GM21825 (cell line): ENCODE results near the gene SLC34A1.
A peak's percentile ranks its signal among the peaks of the same experiment; 100 is the strongest.

ENCODE experiments used
- ATAC-seq: cut with Tn5 transposase; IDR thresholded peaks from one replicate; pipeline ENCODE4 v1.9.1; 2021; ENCODE audit warnings: mild to moderate bottlenecking, moderate library complexity; ENCODE audit not compliant: unreplicated experiment

Gene SLC34A1

DNA sequence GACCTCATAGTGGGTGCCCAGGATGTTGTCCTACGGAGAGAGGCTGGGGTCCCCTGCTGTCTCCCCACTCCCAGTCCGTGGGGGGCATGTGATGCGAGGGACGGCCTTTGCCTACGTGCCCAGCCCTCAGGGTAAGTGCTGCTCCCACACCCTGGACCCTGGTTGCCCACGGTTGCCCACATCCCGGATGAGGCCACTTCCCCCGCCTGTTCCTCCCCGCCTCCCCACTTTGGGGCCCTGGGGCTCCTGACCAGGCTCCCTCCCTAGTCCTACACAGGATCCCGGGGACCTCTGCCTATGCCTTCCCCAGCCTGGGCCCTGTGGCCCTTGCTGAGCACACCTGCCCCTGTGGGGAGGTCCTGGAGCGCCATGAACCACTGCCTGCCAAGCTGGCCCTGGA lies 1.5 kb downstream of the SLC34A1 start:
- no peak for ATAC-seq

GRCh38 chr5:177386542-177386941 lies 2.3 kb downstream of the SLC34A1 start:
- ATAC-seq: no peak

GRCh38 chr5:177387405-177387804 lies 3.2 kb downstream of the SLC34A1 start:
- no peak for ATAC-seq

- ATAC-seq: no peak
Observed at GRCh38 chr5:177388521-177389052, 4.4 kb downstream of the SLC34A1 start.

GRCh38 chr5:177389241-177390169 lies 5.3 kb downstream of the SLC34A1 start:
- ATAC-seq: peak; percentile 37

DNA sequence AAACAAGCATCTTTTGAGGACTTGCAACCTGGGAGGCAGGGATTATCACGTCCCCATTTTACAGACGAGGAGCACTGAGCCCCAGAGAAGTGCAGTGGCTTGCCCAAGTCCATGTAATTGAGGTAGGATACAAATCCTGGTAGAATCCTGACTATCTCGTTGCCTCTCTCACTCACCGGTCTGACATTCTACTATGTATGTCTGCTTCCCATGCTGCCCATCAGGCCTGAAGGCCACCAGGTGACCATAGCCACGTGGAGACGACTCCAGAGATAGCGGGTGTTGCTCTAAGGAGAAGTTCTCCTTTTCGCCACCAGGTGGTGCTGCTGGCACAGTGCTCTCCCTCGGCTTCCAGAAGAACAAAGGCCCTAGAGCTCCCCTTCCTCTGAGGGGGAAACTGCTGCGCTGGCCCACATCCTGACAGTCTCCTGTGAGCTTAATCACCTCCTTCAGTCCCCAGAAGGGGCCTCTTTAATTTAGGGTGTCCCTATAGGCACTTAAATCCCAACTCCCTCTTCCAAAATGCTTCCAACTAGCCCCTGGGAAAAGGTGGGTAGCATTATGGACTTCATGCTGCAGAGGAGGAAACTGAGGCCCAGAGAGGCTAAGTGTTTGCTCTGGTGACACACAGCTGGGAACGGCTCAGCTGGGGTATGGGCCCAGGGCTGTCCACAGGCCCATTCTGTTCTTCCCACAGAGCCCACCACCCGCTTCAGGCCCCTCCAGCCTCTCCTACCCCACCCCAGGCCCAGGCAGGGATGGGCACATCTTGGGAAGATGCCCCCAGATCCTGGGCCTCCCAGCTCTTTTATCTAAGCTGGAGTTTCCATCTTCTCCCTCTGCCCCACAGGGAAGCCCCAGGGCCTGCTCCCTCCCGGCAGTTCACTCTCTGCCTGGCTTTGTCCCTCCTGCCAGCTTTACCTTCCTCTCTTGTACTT lies 6.4 kb downstream of the SLC34A1 start:
- peak; percentile 61 for ATAC-seq

- no peak for ATAC-seq
Observed at GRCh38 chr5:177392765-177393164, 8.5 kb downstream of the SLC34A1 start.

DNA sequence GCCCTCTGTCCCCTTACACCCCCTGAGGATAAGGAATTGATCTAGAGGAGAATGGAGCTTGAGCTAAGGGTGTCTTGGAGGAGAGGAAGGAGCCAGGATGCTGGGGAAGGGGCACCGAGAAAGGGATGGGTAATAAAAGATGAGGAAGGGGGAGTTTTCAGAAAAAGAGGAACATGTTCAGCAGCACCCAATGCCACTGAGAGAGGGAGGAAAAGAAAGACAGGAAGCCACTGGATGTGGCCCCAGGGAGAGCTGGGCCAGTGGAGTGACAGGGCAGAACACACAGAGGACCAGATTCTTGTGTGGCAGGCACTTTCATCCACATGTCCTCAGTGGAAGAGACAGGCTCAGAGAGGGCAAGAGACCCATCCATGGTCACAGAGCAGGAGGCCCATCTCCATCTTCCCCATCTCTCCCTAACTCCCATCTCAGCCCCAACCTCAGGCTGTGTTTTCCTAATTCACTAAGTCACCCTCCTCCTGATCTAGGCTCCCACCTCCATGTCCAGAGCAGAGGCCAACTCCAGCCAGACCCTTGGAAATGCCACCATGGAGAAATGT lies 9.1 kb downstream of the SLC34A1 start:
- no peak for ATAC-seq

DNA sequence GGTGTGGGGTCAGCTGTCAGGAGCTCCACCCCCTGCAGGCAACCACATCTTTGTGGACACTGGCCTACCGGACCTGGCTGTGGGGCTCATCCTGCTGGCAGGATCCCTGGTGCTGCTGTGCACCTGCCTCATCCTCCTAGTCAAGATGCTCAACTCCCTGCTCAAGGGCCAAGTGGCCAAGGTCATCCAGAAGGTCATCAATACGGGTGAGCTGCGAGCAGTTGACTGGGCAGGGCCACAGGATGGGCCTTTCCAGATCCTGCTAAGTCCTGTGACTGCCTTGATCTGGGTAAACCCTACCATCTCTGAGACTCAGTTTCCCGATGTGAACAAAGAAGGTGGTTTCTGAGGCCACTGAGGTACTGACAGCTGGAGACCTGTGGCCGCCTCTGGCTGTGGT lies 9.8 kb downstream of the SLC34A1 start:
- no peak for ATAC-seq

DNA sequence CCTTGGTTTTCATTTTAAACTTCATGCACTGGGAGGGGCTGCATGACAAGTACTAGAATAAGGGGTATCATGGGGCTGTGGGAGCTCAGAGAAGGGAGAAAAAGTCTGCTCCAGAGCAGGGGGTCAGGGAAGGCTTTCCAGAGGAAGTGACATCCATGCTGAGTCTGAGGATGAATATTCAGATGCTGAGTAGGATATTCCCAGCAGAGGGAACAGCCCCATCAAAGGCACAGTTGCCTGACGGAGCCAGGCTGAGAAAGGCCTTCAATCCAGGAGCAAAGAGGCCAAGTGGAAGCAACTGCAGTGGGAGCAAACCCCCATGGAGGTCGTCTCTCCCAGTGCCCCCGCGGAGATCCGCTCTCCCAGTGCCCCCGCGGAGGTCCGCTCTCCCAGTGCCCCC lies 11.8 kb downstream of the SLC34A1 start:
- no peak for ATAC-seq

DNA sequence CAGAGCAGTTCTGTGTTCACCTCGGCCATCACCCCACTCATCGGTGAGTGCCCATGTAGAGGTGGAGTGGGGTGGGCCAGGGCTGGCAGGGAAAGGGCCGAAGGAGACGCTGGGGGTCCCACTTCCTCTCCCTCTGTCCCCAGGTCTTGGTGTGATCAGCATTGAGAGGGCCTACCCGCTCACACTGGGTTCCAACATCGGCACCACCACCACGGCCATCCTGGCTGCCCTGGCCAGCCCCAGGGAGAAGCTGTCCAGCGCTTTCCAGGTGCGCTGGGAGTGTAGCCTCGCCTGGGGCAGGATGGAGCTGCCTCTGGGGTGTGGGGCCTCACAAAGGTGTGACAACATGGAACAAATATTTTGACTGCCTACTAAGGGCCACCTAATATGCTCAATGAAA lies 12.6 kb downstream of the SLC34A1 start:
- no peak for ATAC-seq

DNA sequence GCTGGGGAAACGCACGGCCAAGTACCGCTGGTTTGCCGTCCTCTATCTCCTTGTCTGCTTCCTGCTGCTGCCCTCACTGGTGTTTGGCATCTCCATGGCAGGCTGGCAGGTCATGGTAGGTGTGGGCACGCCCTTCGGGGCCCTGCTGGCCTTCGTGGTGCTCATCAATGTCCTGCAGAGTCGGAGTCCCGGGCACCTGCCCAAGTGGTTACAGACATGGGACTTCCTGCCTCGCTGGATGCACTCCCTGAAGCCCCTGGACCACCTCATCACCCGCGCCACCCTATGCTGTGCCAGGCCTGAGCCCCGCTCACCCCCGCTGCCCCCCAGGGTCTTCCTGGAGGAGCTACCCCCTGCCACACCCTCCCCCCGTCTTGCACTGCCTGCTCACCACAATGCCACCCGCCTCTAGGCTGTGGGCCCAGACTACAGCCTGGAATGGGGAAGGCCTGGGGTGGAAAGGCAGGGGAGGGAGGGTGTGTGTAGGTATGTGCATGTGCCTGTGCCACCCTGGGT lies 13.7 kb downstream of the SLC34A1 start:
- ATAC-seq: no peak

GRCh38 chr5:177399997-177400868 lies 16.0 kb downstream of the SLC34A1 start, which contains the start of gene PFN3:
Gene PFN3 (minus strand): TSS chr5:177400661. CDS start chr5:177400576, 85 bp downstream.
- ATAC-seq: no peak

GRCh38 chr5:177402271-177403043 lies 18.2 kb downstream of the SLC34A1 start:
- ATAC-seq: no peak

DNA sequence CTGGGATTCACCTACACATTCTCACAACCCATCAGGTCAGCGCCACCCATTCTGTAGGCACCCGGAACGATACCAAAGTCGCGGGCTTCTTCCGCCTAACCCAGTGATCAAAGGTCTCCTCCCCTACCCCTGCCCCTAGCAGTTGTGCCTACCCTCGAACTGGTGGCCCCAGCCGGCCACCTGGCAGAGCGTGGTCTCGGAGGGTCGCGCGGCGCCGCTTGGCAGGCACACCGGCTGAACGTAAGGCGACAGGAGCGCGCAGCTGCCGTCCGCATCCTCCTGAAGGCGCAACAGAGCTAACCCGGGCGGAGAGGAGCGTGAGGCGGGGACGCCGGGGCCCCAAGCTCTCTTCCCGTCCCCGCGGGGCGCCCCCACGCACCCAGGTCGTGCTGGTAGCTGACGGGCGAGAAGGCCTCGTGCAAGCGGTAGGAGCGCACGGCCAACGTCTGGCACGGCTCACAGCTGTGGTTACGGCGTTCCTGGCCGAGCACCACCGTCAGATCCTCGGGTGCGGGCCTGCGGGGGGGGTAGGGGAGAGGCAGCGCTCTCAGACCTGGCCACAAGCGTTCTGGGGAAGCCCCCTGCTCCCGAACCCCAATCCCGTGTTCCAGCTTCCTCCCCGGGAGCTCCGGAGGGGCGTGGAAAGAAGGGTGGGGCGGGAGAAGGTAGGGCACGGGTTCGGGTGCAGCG lies 19.0 kb downstream of the SLC34A1 start:
- peak; percentile 11 for ATAC-seq

DNA sequence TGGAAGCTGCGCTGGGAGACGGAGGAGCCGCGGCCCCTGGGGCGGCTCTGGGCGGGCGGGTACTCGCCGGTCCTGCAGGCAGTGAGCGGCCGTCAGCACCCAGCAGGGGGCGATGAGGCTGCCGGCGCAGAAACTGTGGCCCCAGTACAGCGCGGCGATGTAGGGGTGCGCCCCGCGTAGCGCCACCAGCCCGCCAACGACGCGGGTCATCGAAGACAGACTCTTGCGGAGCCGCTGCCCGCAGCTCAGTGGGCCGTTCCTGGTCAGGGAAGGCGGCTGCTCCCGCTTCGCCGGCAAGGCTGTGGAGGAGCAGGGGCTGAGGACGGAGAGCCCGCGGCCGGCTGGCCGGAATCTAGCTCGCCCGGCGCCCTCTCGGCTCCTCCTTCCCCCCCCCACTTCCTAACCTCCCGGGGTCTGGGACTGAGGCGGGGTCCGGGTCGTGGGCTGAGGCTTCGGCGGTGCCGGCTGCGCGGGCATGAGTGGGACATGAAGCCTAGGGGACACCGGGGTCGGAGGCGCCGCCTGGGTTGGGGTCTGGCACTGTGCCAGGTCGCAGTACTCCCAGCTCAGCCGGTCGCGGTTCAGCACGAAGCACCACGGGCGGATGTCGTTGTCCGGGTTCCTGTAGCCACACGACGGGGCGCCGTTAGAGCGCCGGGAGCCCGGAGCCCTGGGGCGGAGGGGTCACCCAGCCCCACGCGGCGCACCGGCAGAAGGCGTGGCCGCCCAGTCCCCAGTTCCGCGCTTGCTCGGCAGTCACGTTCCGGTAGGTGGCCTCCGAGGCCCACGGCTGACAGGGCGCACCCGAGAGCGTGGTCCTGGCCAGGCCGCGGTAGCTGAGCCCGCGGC lies 19.8 kb downstream of the SLC34A1 start:
- peak; percentile 68 for ATAC-seq

DNA sequence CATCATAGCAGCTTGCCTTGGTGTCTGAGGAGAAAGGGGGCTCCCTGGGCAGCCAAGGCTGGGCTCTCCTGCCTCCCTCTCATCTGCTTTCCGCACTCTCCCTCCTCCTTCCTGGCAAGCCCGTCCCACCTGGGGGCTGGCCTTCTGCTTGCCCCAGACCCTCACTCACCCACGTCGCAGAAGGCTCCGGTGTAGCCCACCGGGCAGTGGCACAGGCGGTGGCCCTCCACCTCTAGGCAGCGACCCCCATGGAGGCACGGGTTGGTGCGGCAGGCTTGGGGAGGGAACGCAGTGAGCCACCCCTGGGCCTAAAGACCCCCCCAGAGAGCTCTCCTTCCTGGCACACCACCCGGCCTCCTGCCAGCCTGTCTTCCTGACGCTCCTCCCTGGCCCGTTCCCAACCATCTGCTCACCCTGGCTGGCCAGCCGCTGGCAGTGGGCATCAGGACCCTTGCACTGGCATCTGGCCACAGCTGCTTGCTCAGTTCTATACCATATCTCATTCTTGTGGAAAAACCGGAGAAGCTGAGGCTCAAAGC lies 20.5 kb downstream of the SLC34A1 start:
- ATAC-seq: no peak
